ENCODE data around the gene PIK3R1.

- TF ChIP-seq, protein P1, sequence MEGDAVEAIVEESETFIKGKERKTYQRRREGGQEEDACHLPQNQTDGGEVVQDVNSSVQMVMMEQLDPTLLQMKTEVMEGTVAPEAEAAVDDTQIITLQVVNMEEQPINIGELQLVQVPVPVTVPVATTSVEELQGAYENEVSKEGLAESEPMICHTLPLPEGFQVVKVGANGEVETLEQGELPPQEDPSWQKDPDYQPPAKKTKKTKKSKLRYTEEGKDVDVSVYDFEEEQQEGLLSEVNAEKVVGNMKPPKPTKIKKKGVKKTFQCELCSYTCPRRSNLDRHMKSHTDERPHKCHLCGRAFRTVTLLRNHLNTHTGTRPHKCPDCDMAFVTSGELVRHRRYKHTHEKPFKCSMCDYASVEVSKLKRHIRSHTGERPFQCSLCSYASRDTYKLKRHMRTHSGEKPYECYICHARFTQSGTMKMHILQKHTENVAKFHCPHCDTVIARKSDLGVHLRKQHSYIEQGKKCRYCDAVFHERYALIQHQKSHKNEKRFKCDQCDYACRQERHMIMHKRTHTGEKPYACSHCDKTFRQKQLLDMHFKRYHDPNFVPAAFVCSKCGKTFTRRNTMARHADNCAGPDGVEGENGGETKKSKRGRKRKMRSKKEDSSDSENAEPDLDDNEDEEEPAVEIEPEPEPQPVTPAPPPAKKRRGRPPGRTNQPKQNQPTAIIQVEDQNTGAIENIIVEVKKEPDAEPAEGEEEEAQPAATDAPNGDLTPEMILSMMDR (IDR thresholded peaks at IDR 0.05) = no peak
- TF ChIP-seq EZH2 (IDR thresholded peaks at IDR 0.05) = no peak
Observed at GRCh38 chr5:68214482-68215207, 911 bp upstream of the PIK3R1 start.

All from neural progenitor cell (in vitro differentiated cells).